GM23338 (cell line): ENCODE results near the gene SND1. TPM values are rescaled to one million over a fixed set of nuclear protein-coding genes. Genes with fewer than 3 reads are reported as not detected.

Experiments used
- ATAC-seq: fragments of 200-7000 bp; cut with Tn5 transposase; 3 replicates; pipeline ENCODE4 v1.9.1; 2020
- DNase-seq: peaks from one replicate; pipeline ENCODE4 v3.0.0-alpha.2; 2015; ENCODE audit warnings: low spot score
- H2AFZ ChIP-seq: fragments of 200-600 bp; sonication (generic); 2 replicates; pipeline ENCODE4 v1.8.0; 2016; ENCODE audit warnings: antibody characterized with exemption, mild to moderate bottlenecking, moderate library complexity
- H3F3A ChIP-seq: fragments of 200-600 bp; sonication (generic); replicated peaks from 2 replicates; pipeline ENCODE4 v1.8.0; 2017; ENCODE audit warnings: antibody characterized with exemption, mixed run types, low read depth
- H3K27ac ChIP-seq: fragments of 200-600 bp; sonication (generic); 2 replicates; pipeline ENCODE4 v1.6.1; 2016; ENCODE audit warnings: low read depth
- H3K27me3 ChIP-seq: fragments of 200-600 bp; sonication (generic); 2 replicates; pipeline ENCODE4 v1.8.0; 2016; ENCODE audit warnings: mild to moderate bottlenecking, mixed run types, moderate library complexity; ENCODE audit not compliant: insufficient read depth
- H3K36me3 ChIP-seq: fragments of 200-600 bp; sonication (generic); 2 replicates; pipeline ENCODE4 v1.8.0; 2016; ENCODE audit warnings: mild to moderate bottlenecking; ENCODE audit not compliant: insufficient read depth
- H3K4me1 ChIP-seq: fragments of 200-600 bp; sonication (generic); 2 replicates; pipeline ENCODE4 v1.8.0; 2016; ENCODE audit warnings: mild to moderate bottlenecking, moderate library complexity; ENCODE audit not compliant: insufficient read depth
- H3K4me2 ChIP-seq: fragments of 200-600 bp; sonication (generic); 2 replicates; pipeline ENCODE4 v1.7.1; 2017; ENCODE audit warnings: mixed run types
- H3K4me3 ChIP-seq: fragments of 200-600 bp; sonication (generic); 2 replicates; pipeline ENCODE4 v1.6.1; 2016; ENCODE audit warnings: mixed run types
- H3K79me2 ChIP-seq: fragments of 200-600 bp; sonication (generic); replicated peaks from 2 replicates; pipeline ENCODE4 v1.8.0; 2017; ENCODE audit warnings: mild to moderate bottlenecking; ENCODE audit not compliant: insufficient read depth
- H3K9me2 ChIP-seq: fragments of 200-600 bp; sonication (generic); 2 replicates; pipeline ENCODE4 v1.8.0; 2017; ENCODE audit not compliant: insufficient read depth
- H4K20me1 ChIP-seq: fragments of 200-600 bp; sonication (generic); replicated peaks from 2 replicates; pipeline ENCODE4 v1.8.0; 2017; ENCODE audit warnings: mild to moderate bottlenecking; ENCODE audit not compliant: insufficient read depth
- H3K27ac Mint-ChIP-seq: 2 replicates; pipeline ENCODE4 v1.8.0; 2020; ENCODE audit warnings: inconsistent platforms, mild to moderate bottlenecking, moderate library complexity, mixed read lengths
- H3K27me3 Mint-ChIP-seq: 3 replicates; pipeline ENCODE4 v1.8.0; 2022; ENCODE audit warnings: low read depth, mild to moderate bottlenecking, moderate library complexity, mixed read lengths, inconsistent platforms; ENCODE audit not compliant: insufficient read depth, poor library complexity
- H3K36me3 Mint-ChIP-seq: 3 replicates; pipeline ENCODE4 v1.8.0; 2021; ENCODE audit warnings: low read depth, mild to moderate bottlenecking, inconsistent platforms, moderate library complexity, mixed read lengths
- H3K4me1 Mint-ChIP-seq: 3 replicates; pipeline ENCODE4 v1.8.0; 2020; ENCODE audit warnings: mild to moderate bottlenecking, inconsistent platforms, mixed read lengths
- H3K4me3 Mint-ChIP-seq: 3 replicates; pipeline ENCODE4 v1.8.0; 2021; ENCODE audit warnings: moderate library complexity, mild to moderate bottlenecking, inconsistent platforms, mixed read lengths
- H3K9me3 Mint-ChIP-seq: 3 replicates; pipeline ENCODE4 v1.8.0; 2020; ENCODE audit warnings: moderate library complexity, mild to moderate bottlenecking, inconsistent platforms, mixed read lengths
- CREB1 ChIP-seq: fragments of 250-450 bp; sonication (Bioruptor Pico); IDR thresholded peaks from 2 replicates; pipeline ENCODE4 v1.5.0; 2020; ENCODE audit warnings: low read depth, mild to moderate bottlenecking, moderate library complexity
- ETS1 ChIP-seq: IDR thresholded peaks from 2 replicates; pipeline ENCODE4 v1.6.1; 2016; ENCODE audit warnings: antibody characterized with exemption
- EZH2 ChIP-seq: fragments of 200-600 bp; sonication (generic); IDR thresholded peaks from one replicate; pipeline ENCODE4 v1.8.0; 2017; ENCODE audit warnings: antibody characterized with exemption, mild to moderate bottlenecking, low read depth; ENCODE audit not compliant: unreplicated experiment
- EZH2phosphoT487 ChIP-seq: fragments of 200-600 bp; sonication (generic); IDR thresholded peaks from one replicate; pipeline ENCODE4 v1.8.1; 2018; ENCODE audit warnings: antibody characterized with exemption; ENCODE audit not compliant: unreplicated experiment
- JUNB ChIP-seq: IDR thresholded peaks from one replicate; pipeline ENCODE4 v1.6.1; 2016; ENCODE audit warnings: antibody characterized with exemption; ENCODE audit not compliant: unreplicated experiment
- NANOG ChIP-seq: IDR thresholded peaks from 2 replicates; pipeline ENCODE4 v1.6.1; 2016; ENCODE audit warnings: antibody characterized with exemption, borderline replicate concordance
- POLR2AphosphoS5 ChIP-seq: IDR thresholded peaks from 2 replicates; pipeline ENCODE4 v1.6.1; 2016; ENCODE audit warnings: antibody characterized with exemption, low read depth
- REST ChIP-seq: IDR thresholded peaks from one replicate; pipeline ENCODE4 v1.6.1; 2018; ENCODE audit warnings: antibody characterized with exemption; ENCODE audit not compliant: unreplicated experiment
- STAT1 ChIP-seq: IDR thresholded peaks from one replicate; pipeline ENCODE4 v1.6.1; 2016; ENCODE audit warnings: antibody characterized with exemption; ENCODE audit not compliant: unreplicated experiment
- ZNF114 ChIP-seq: fragments of 250-450 bp; sonication (Bioruptor Pico); IDR thresholded peaks from 2 replicates; pipeline ENCODE4 v1.5.0; 2020; ENCODE audit warnings: mild to moderate bottlenecking, moderate library complexity
- ZNF331 ChIP-seq: fragments of 250-450 bp; sonication (Bioruptor Pico); IDR thresholded peaks from 2 replicates; pipeline ENCODE4 v1.5.0; 2020; ENCODE audit warnings: low read depth, mild to moderate bottlenecking, moderate library complexity
- ZNF462 ChIP-seq: fragments of 250-450 bp; sonication (Bioruptor Pico); IDR thresholded peaks from 2 replicates; pipeline ENCODE4 v1.5.0; 2020; ENCODE audit warnings: mild to moderate bottlenecking, moderate library complexity
- polyA plus RNA-seq: library from polyadenylated mRNA; unstranded; fragments of >200 nt; fragmentation: Nextera tagmentation; extraction: Ambion mirVana; gene quantifications from 2 replicates; pipeline ENCODE4 v1.2.1, GENCODE V29; 2016
- total RNA-seq: library from RNA; depleted of rRNA; stranded (reverse); fragments of >200 nt; shearing (Covaris generic); gene quantifications from 2 replicates; pipeline ENCODE4 v1.2.3, GENCODE V29; 2014
- TF ChIP-seq, protein P1 (sequence below), 2 experiments: fragments of 200-600 bp in 1 of 2; sonication (generic) in 1 of 2; conservative IDR thresholded peaks; 2 replicates each; pipeline versions ENCODE4 v1.5.1 to v1.6.1; 2016 to 2017; ENCODE audit warnings: antibody characterized with exemption in 2 of 2, low read depth in 2 of 2, mild to moderate bottlenecking in 2 of 2, moderate library complexity in 1 of 2

SND1 gene
- total and polyA plus RNA-seq, 2 experiments from 2014 or later: 107 to 254 TPM

DNA sequence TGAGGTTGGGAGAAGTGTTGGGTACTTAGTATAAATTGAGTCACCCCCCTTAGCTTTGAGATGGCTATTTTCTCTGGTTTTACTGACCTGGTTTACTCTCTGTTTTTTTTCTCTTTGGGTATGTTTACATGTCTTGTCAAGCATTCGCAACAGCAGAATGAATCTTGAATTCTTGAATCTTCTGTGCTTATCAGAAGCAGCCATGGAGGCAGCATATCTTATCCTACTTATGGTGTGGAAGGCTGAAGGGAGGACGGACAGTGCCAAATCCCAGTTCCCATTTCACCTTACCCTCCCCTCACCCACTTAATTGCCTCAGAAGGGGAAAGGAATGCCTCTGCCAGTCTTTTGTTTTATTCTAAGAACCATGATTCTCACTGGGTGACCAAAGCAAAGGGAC is 3.7 kb downstream of the SND1 start:
- TF ChIP-seq REST: no peak
- TF ChIP-seq ZNF114 (CRISPR knock-in tag): no peak
- no peak for TF ChIP-seq EZH2phosphoT487
- TF ChIP-seq STAT1: no peak
- no peak for TF ChIP-seq POLR2AphosphoS5
- no peak for TF ChIP-seq EZH2
- no peak for TF ChIP-seq ZNF462 (CRISPR knock-in tag)
- no peak for TF ChIP-seq CREB1 (CRISPR knock-in tag)
- no peak for TF ChIP-seq ETS1
- TF ChIP-seq ZNF331 (CRISPR knock-in tag): no peak
- no peak for TF ChIP-seq NANOG
- TF ChIP-seq JUNB: no peak
- TF ChIP-seq, protein P1, sequence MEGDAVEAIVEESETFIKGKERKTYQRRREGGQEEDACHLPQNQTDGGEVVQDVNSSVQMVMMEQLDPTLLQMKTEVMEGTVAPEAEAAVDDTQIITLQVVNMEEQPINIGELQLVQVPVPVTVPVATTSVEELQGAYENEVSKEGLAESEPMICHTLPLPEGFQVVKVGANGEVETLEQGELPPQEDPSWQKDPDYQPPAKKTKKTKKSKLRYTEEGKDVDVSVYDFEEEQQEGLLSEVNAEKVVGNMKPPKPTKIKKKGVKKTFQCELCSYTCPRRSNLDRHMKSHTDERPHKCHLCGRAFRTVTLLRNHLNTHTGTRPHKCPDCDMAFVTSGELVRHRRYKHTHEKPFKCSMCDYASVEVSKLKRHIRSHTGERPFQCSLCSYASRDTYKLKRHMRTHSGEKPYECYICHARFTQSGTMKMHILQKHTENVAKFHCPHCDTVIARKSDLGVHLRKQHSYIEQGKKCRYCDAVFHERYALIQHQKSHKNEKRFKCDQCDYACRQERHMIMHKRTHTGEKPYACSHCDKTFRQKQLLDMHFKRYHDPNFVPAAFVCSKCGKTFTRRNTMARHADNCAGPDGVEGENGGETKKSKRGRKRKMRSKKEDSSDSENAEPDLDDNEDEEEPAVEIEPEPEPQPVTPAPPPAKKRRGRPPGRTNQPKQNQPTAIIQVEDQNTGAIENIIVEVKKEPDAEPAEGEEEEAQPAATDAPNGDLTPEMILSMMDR (conservative IDR thresholded peaks at IDR 0.05; ENCODE audit: low read depth in 2 of 2): no peak
- H3K9me3 Mint-ChIP-seq: no peaks in the 10 kb centered on the region; the same call in 2 of the 3 replicates
- peaks cover 87% of the 10 kb centered on the region for H3K79me2 ChIP-seq
- H3K36me3 Mint-ChIP-seq: peaks cover 22% of the 10 kb centered on the region
- H3K27ac ChIP-seq: peak overlapping the region; percentile 23; the same call in 1 of the 2 replicates
- peaks cover 4% of the 10 kb centered on the region for H3K27me3 Mint-ChIP-seq
- DNase-seq: peak; percentile 37
- H3K9me2 ChIP-seq: no peaks in the 10 kb centered on the region
- H4K20me1 ChIP-seq: peaks cover 70% of the 10 kb centered on the region
- peak overlapping the region; percentile 86; the same call in 1 of the 2 replicates for H3K27ac Mint-ChIP-seq
- peak overlapping the region; percentile 85 for H3K4me2 ChIP-seq
- peak overlapping the region; percentile 88 for H3K4me3 ChIP-seq
- peaks cover 54% of the 10 kb centered on the region for H3K4me1 Mint-ChIP-seq
- H3K4me3 Mint-ChIP-seq: peak overlapping the region; percentile 36; the same call in 1 of the 3 replicates
- H2AFZ ChIP-seq: no peak overlapping the region
- H3K4me1 ChIP-seq: peaks cover 61% of the 10 kb centered on the region
- no peaks in the 10 kb centered on the region for H3F3A ChIP-seq
- H3K36me3 ChIP-seq: no peaks in the 10 kb centered on the region
- no peak for ATAC-seq
- H3K27me3 ChIP-seq: no peaks in the 10 kb centered on the region
